Peyer's patch (tissue), 4 donors: ENCODE results near the gene NCOA3. TPM values are rescaled to one million over a fixed set of nuclear protein-coding genes. Genes with fewer than 3 reads are reported as not detected.

ENCODE experiments used
- DNase-seq, 3 donors: peaks; one replicate each; pipeline ENCODE4 v3.0.0-alpha.2; 2017 to 2019
- H3K27ac ChIP-seq, 4 donors: fragments of 200-600 bp; sonication (generic); one replicate each; pipeline ENCODE4 v1.5.1; 2016 to 2019
- H3K27me3 ChIP-seq, 2 donors: fragments of 200-600 bp; sonication (generic); one replicate each; pipeline ENCODE4 v1.5.1; 2019
- H3K36me3 ChIP-seq, 3 donors: fragments of 200-600 bp; sonication (generic); one replicate each; pipeline ENCODE4 v1.5.1; 2016 to 2019
- H3K4me1 ChIP-seq, 4 donors: fragments of 200-600 bp; sonication (generic); one replicate each; pipeline ENCODE4 v1.5.1; 2016 to 2019
- H3K4me3 ChIP-seq, 4 donors: fragments of 200-600 bp; sonication (generic); 1 replicate in 3 of 4; 2 replicates in 1 of 4; pipeline ENCODE4 v1.5.1; 2016 to 2019; ENCODE audit warnings: mild to moderate bottlenecking in 1 of 4
- H3K9me3 ChIP-seq, 4 donors: fragments of 200-600 bp; sonication (generic); one replicate each; pipeline ENCODE4 v1.5.1; 2016 to 2019; ENCODE audit warnings: mild to moderate bottlenecking in 1 of 4
- CTCF ChIP-seq, 6 experiments: fragments of 450-650 bp in 4 of 6; fragments of 200-600 bp in 2 of 6; sonication (generic) in 1 of 6; IDR thresholded peaks; one replicate each; pipeline ENCODE4 v1.5.1; 2017 to 2019; ENCODE audit warnings: antibody characterized with exemption in 6 of 6, mild to moderate bottlenecking in 3 of 6, moderate library complexity in 1 of 6
- POLR2A ChIP-seq, 2 donors: fragments of 450-650 bp; IDR thresholded peaks; one replicate each; pipeline ENCODE4 v1.5.1; 2017; ENCODE audit warnings: antibody characterized with exemption in 2 of 2, mild to moderate bottlenecking in 2 of 2, moderate library complexity in 2 of 2
- total RNA-seq, 4 donors: library from RNA; depleted of rRNA; stranded (reverse); fragments of >200 nt; gene quantifications; one replicate each; pipeline ENCODE4 v1.1.0, GENCODE V29; 2016

NCOA3 gene
- total RNA-seq, 4 donors from 2014 or later: 17.9 to 99.9 (median 26.6) TPM

GRCh38 chr20:47596003-47596571 is 94.4 kb downstream of the NCOA3 start:
- Histone ChIP-seq H3K4me1 (no peaks in the 10 kb centered on the region), H3K9me3 (no peaks in the 10 kb centered on the region), H3K27me3 (no peaks in the 10 kb centered on the region), H3K4me3 (no peak overlapping the region), H3K27ac (no peak overlapping the region), H3K36me3 (no peaks in the 10 kb centered on the region)
- DNase-seq: no peak
- TF ChIP-seq CTCF (IDR thresholded peaks at IDR 0.05) (no peak), POLR2A (IDR thresholded peaks at IDR 0.05) (no peak)

- Histone ChIP-seq H3K4me3 (no peak overlapping the region), H3K36me3 (no peaks in the 10 kb centered on the region), H3K27me3 (no peaks in the 10 kb centered on the region), H3K27ac (no peak overlapping the region), H3K9me3 (no peaks in the 10 kb centered on the region), H3K4me1 (no peaks in the 10 kb centered on the region)
- no peak for DNase-seq
- no peak for TF ChIP-seq POLR2A (IDR thresholded peaks at IDR 0.05)
- no peak for TF ChIP-seq CTCF (IDR thresholded peaks at IDR 0.05)
These were observed 95.4 kb downstream of the NCOA3 start for GRCh38 chr20:47597090-47597489.

GRCh38 chr20:47598911-47599744 is 97.4 kb downstream of the NCOA3 start:
- no peaks in the 10 kb centered on the region for H3K36me3 ChIP-seq
- no peak overlapping the region for H3K4me3 ChIP-seq
- DNase-seq: no peak
- H3K4me1 ChIP-seq: no peaks in the 10 kb centered on the region
- no peaks in the 10 kb centered on the region for H3K9me3 ChIP-seq
- TF ChIP-seq CTCF (IDR thresholded peaks at IDR 0.05) (no peak), POLR2A (IDR thresholded peaks at IDR 0.05) (no peak)
- no peaks in the 10 kb centered on the region for H3K27me3 ChIP-seq
- no peak overlapping the region for H3K27ac ChIP-seq

- no peak for DNase-seq
- no peak overlapping the region for H3K4me3 ChIP-seq
- no peaks in the 10 kb centered on the region for H3K36me3 ChIP-seq
- H3K4me1 ChIP-seq: no peaks in the 10 kb centered on the region
- H3K27me3 ChIP-seq: no peaks in the 10 kb centered on the region
- H3K27ac ChIP-seq: no peak overlapping the region
- H3K9me3 ChIP-seq: no peaks in the 10 kb centered on the region
- no peak for TF ChIP-seq CTCF (IDR thresholded peaks at IDR 0.05)
These were observed 99.4 kb downstream of the NCOA3 start for GRCh38 chr20:47600967-47601547.

- DNase-seq: no peak
- TF ChIP-seq POLR2A (IDR thresholded peaks at IDR 0.05): no peak
- no peak for TF ChIP-seq CTCF (IDR thresholded peaks at IDR 0.05)
- Histone ChIP-seq H3K9me3 (no peaks in the 10 kb centered on the region), H3K36me3 (no peaks in the 10 kb centered on the region), H3K4me1 (peaks cover 0 to 10% (median 0%) of the 10 kb centered on the region in 4 donors), H3K27ac (no peak overlapping the region), H3K4me3 (no peak overlapping the region), H3K27me3 (no peaks in the 10 kb centered on the region)
These were observed 101.6 kb downstream of the NCOA3 start for GRCh38 chr20:47603260-47603659.
